H1 (cell line): ENCODE measurements around the gene RHBDD1. TPM values are rescaled to one million over a fixed set of nuclear protein-coding genes. Genes with fewer than 3 reads are reported as not detected.

ENCODE experiments used
- ASH2L ChIP-seq: fragments of 200-600, 300-600 bp; sonication (generic); IDR thresholded peaks from one replicate; pipeline ENCODE4 v1.7.1; 2017; ENCODE audit warnings: low read length
- CTCF ChIP-seq, 3 experiments: IDR thresholded peaks; 1 replicate in 2 of 3; 2 replicates in 1 of 3; pipeline versions ENCODE4 v1.5.1 to v1.6.1; 2011; ENCODE audit warnings: low read length in 3 of 3, mild to moderate bottlenecking in 3 of 3, inconsistent platforms in 2 of 3, low read depth in 1 of 3, moderate library complexity in 1 of 3; ENCODE audit not compliant: insufficient read depth in 1 of 3; ENCODE audit errors: control extremely low read depth in 1 of 3
- EP300 ChIP-seq, 2 experiments: IDR thresholded peaks; 1 replicate in 1 of 2; 2 replicates in 1 of 2; pipeline ENCODE4 v1.6.1; 2011 to 2012; ENCODE audit warnings: low read depth in 2 of 2, low read length in 2 of 2, mild to moderate bottlenecking in 2 of 2, borderline replicate concordance in 1 of 2, inconsistent platforms in 1 of 2, moderate library complexity in 1 of 2
- KDM4A ChIP-seq: IDR thresholded peaks from one replicate; pipeline ENCODE4 v1.7.1; 2012; ENCODE audit warnings: low read depth, mild to moderate bottlenecking, moderate library complexity, low read length, inconsistent platforms; ENCODE audit not compliant: severe bottlenecking
- POLR2AphosphoS5 ChIP-seq: IDR thresholded peaks from 2 replicates; pipeline ENCODE4 v1.6.1; 2011; ENCODE audit warnings: low read depth, low read length
- RXRA ChIP-seq: IDR thresholded peaks from 2 replicates; pipeline ENCODE4 v1.6.1; 2011; ENCODE audit warnings: low read depth, mild to moderate bottlenecking, low read length, moderate library complexity; ENCODE audit not compliant: insufficient read depth
- TBP ChIP-seq: IDR thresholded peaks from 2 replicates; pipeline ENCODE4 v1.6.1; 2011; ENCODE audit warnings: low read depth, low read length, improper control_type of control experiment
- ZNF274 ChIP-seq: IDR thresholded peaks from 2 replicates; pipeline ENCODE4 v1.7.0; 2012; ENCODE audit warnings: low read length, borderline replicate concordance; ENCODE audit errors: extremely low read depth
- polyA plus RNA-seq, 7 experiments: library from polyadenylated mRNA; depleted of rRNA in 3 of 7; stranded (reverse) in 5 of 7; unstranded in 2 of 7; fragments of >200 nt in 5 of 7; fragments of 200-250 nt in 2 of 7; gene quantifications; 1 replicate in 5 of 7; 2 replicates in 1 of 7; 4 replicates in 1 of 7; pipeline versions ENCODE4 v1.2.1 to v1.2.3, GENCODE V29; 2011 to 2013; ENCODE audit warnings: missing spikeins in 2 of 7, mixed read lengths in 2 of 7
- total RNA-seq: library from RNA; stranded (reverse); fragmentation: NEBNext Ultra II Directional; extraction: Animal tissue kit (Norgen Biotek cat#: 25700); gene quantifications from 2 replicates; pipeline ENCODE4 v1.2.1, GENCODE V29; 2021
- TF ChIP-seq, protein P1 (sequence below): fragments of 300-600 bp; sonication (generic); IDR thresholded peaks from 2 replicates; pipeline ENCODE4 v1.7.1; 2012; ENCODE audit warnings: low read length, moderate library complexity, mild to moderate bottlenecking, inconsistent platforms; ENCODE audit not compliant: insufficient replicate concordance

RHBDD1 gene
- total and polyA plus RNA-seq, 2 of the 8 experiments (the other 6 are each of a cell fraction or from before 2014, with no cell fraction given): 10.5 to 23.1 TPM

GRCh38 chr2:227043981-227044380 lies 208.1 kb downstream of the RHBDD1 start (continued):
- TF ChIP-seq, protein P1, sequence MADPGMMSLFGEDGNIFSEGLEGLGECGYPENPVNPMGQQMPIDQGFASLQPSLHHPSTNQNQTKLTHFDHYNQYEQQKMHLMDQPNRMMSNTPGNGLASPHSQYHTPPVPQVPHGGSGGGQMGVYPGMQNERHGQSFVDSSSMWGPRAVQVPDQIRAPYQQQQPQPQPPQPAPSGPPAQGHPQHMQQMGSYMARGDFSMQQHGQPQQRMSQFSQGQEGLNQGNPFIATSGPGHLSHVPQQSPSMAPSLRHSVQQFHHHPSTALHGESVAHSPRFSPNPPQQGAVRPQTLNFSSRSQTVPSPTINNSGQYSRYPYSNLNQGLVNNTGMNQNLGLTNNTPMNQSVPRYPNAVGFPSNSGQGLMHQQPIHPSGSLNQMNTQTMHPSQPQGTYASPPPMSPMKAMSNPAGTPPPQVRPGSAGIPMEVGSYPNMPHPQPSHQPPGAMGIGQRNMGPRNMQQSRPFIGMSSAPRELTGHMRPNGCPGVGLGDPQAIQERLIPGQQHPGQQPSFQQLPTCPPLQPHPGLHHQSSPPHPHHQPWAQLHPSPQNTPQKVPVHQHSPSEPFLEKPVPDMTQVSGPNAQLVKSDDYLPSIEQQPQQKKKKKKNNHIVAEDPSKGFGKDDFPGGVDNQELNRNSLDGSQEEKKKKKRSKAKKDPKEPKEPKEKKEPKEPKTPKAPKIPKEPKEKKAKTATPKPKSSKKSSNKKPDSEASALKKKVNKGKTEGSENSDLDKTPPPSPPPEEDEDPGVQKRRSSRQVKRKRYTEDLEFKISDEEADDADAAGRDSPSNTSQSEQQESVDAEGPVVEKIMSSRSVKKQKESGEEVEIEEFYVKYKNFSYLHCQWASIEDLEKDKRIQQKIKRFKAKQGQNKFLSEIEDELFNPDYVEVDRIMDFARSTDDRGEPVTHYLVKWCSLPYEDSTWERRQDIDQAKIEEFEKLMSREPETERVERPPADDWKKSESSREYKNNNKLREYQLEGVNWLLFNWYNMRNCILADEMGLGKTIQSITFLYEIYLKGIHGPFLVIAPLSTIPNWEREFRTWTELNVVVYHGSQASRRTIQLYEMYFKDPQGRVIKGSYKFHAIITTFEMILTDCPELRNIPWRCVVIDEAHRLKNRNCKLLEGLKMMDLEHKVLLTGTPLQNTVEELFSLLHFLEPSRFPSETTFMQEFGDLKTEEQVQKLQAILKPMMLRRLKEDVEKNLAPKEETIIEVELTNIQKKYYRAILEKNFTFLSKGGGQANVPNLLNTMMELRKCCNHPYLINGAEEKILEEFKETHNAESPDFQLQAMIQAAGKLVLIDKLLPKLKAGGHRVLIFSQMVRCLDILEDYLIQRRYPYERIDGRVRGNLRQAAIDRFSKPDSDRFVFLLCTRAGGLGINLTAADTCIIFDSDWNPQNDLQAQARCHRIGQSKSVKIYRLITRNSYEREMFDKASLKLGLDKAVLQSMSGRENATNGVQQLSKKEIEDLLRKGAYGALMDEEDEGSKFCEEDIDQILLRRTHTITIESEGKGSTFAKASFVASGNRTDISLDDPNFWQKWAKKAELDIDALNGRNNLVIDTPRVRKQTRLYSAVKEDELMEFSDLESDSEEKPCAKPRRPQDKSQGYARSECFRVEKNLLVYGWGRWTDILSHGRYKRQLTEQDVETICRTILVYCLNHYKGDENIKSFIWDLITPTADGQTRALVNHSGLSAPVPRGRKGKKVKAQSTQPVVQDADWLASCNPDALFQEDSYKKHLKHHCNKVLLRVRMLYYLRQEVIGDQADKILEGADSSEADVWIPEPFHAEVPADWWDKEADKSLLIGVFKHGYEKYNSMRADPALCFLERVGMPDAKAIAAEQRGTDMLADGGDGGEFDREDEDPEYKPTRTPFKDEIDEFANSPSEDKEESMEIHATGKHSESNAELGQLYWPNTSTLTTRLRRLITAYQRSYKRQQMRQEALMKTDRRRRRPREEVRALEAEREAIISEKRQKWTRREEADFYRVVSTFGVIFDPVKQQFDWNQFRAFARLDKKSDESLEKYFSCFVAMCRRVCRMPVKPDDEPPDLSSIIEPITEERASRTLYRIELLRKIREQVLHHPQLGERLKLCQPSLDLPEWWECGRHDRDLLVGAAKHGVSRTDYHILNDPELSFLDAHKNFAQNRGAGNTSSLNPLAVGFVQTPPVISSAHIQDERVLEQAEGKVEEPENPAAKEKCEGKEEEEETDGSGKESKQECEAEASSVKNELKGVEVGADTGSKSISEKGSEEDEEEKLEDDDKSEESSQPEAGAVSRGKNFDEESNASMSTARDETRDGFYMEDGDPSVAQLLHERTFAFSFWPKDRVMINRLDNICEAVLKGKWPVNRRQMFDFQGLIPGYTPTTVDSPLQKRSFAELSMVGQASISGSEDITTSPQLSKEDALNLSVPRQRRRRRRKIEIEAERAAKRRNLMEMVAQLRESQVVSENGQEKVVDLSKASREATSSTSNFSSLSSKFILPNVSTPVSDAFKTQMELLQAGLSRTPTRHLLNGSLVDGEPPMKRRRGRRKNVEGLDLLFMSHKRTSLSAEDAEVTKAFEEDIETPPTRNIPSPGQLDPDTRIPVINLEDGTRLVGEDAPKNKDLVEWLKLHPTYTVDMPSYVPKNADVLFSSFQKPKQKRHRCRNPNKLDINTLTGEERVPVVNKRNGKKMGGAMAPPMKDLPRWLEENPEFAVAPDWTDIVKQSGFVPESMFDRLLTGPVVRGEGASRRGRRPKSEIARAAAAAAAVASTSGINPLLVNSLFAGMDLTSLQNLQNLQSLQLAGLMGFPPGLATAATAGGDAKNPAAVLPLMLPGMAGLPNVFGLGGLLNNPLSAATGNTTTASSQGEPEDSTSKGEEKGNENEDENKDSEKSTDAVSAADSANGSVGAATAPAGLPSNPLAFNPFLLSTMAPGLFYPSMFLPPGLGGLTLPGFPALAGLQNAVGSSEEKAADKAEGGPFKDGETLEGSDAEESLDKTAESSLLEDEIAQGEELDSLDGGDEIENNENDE: no peak
- TF ChIP-seq POLR2AphosphoS5: no peak
- TF ChIP-seq KDM4A: no peak
- TF ChIP-seq ASH2L: no peak
- TF ChIP-seq ZNF274: no peak
- no peak for TF ChIP-seq TBP
- TF ChIP-seq EP300 (IDR thresholded peaks at IDR 0.05; ENCODE audit: borderline replicate concordance in 1 of 2, low read depth in 2 of 2, low read length in 2 of 2): no peak
- TF ChIP-seq CTCF (IDR thresholded peaks at IDR 0.05; ENCODE audit: control extremely low read depth in 1 of 3, insufficient read depth in 1 of 3, low read depth in 1 of 3, low read length in 3 of 3): no peak
- TF ChIP-seq RXRA: no peak
